SK-N-SH (cell line): ENCODE measurements around the gene SLC6A20. TPM values are rescaled to one million over a fixed set of nuclear protein-coding genes. Genes with fewer than 3 reads are reported as not detected.

ENCODE experiments used
- CTCF ChIA-PET: fragments of 300-600, 350-600 bp; formaldehyde crosslinking; extraction: SDS; loops from one replicate; lab custom pipeline; 2021; lab: Yijun Ruan, JAX
- POLR2A ChIA-PET: fragments of 350-600 bp; sonication (Branson Sonifier 250); formaldehyde crosslinking; extraction: SDS; loops from one replicate; lab custom pipeline; 2020; ENCODE audit warnings: antibody characterized with exemption, inconsistent platforms; lab: Yijun Ruan, JAX
- DNase-seq: peaks from one replicate; pipeline ENCODE4 v3.0.0; 2012
- H2AFZ ChIP-seq: fragments of 200-600 bp; sonication (generic); 2 replicates; pipeline ENCODE4 v1.8.1; 2016; ENCODE audit warnings: antibody characterized with exemption, mild to moderate bottlenecking, low read depth
- H3F3A ChIP-seq: fragments of 200-600 bp; sonication (generic); replicated peaks from 2 replicates; pipeline ENCODE3; 2016; ENCODE audit warnings: antibody characterized with exemption, mild to moderate bottlenecking; ENCODE audit not compliant: insufficient read depth
- H3K27ac ChIP-seq, 2 experiments: fragments of 200-500 bp in 1 of 2; fragments of 200-600 bp in 1 of 2; sonication (Bioruptor generic) in 1 of 2; sonication (generic), shearing (Covaris generic) in 1 of 2; 2 replicates each; pipeline versions ENCODE4 v1.5.1 to v1.6.1; 2014 to 2016; ENCODE audit warnings: low read depth in 2 of 2, inconsistent platforms in 1 of 2, low read length in 1 of 2, mild to moderate bottlenecking in 1 of 2, mixed read lengths in 1 of 2
- H3K27me3 ChIP-seq: fragments of 200-600 bp; sonication (generic), shearing (Covaris generic); 2 replicates; pipeline ENCODE4 v1.6.1; 2016; ENCODE audit warnings: mixed run types; ENCODE audit not compliant: insufficient read depth
- H3K36me3 ChIP-seq, 2 experiments: fragments of 200-500 bp in 1 of 2; fragments of 200-600 bp in 1 of 2; sonication (Bioruptor generic) in 1 of 2; sonication (generic) in 1 of 2; replicated peaks in 1 of 2; 2 replicates each; pipeline versions ENCODE3 to v1.5.1; 2014 to 2016; ENCODE audit warnings: low read length in 1 of 2, mild to moderate bottlenecking in 1 of 2; ENCODE audit not compliant: insufficient read depth in 2 of 2, control insufficient read depth in 1 of 2
- H3K4me1 ChIP-seq, 2 experiments: fragments of 200-500 bp in 1 of 2; fragments of 200-600 bp in 1 of 2; sonication (Bioruptor generic) in 1 of 2; sonication (generic), shearing (Covaris generic) in 1 of 2; 2 replicates each; pipeline versions ENCODE4 v1.5.1 to v1.6.1; 2014 to 2016; ENCODE audit warnings: low read depth in 1 of 2, low read length in 1 of 2, mixed run types in 1 of 2; ENCODE audit not compliant: insufficient read depth in 2 of 2, control insufficient read depth in 1 of 2
- H3K4me2 ChIP-seq: fragments of 200-600 bp; sonication (generic), shearing (Covaris generic); 2 replicates; pipeline ENCODE4 v1.6.1; 2017; ENCODE audit warnings: mixed run types
- H3K4me3 ChIP-seq, 2 experiments: fragments of 200-500 bp in 1 of 2; fragments of 200-600 bp in 1 of 2; sonication (Bioruptor generic) in 1 of 2; sonication (generic), shearing (Covaris generic) in 1 of 2; 2 replicates each; pipeline versions ENCODE4 v1.5.1 to v1.8.1; 2014 to 2016; ENCODE audit warnings: low read depth in 2 of 2, inconsistent platforms in 1 of 2, low read length in 1 of 2, mild to moderate bottlenecking in 1 of 2, mixed read lengths in 1 of 2, moderate library complexity in 1 of 2
- H3K79me2 ChIP-seq: fragments of 200-600 bp; sonication (generic); 2 replicates; pipeline ENCODE4 v1.8.1; 2017; ENCODE audit warnings: mild to moderate bottlenecking; ENCODE audit not compliant: insufficient read depth
- H3K9ac ChIP-seq: fragments of 200-600 bp; sonication (generic); 2 replicates; pipeline ENCODE4 v1.6.1; 2017; ENCODE audit warnings: mixed run types
- H3K9me2 ChIP-seq: fragments of 200-600 bp; sonication (generic); 2 replicates; pipeline ENCODE4 v1.6.1; 2017; ENCODE audit warnings: mixed run types
- H3K9me3 ChIP-seq: fragments of 200-600 bp; sonication (generic); 2 replicates; pipeline ENCODE4 v1.6.1; 2017; ENCODE audit warnings: mixed run types, mild to moderate bottlenecking, moderate library complexity
- H4K20me1 ChIP-seq: fragments of 200-600 bp; sonication (generic); 2 replicates; pipeline ENCODE4 v1.6.1; 2017; ENCODE audit warnings: mild to moderate bottlenecking, mixed run types; ENCODE audit not compliant: insufficient read depth
- CTCF ChIP-seq: fragments of 200-600 bp; sonication (generic); IDR thresholded peaks from 2 replicates; pipeline ENCODE4 v1.6.1; 2017; ENCODE audit warnings: antibody characterized with exemption, mild to moderate bottlenecking, moderate library complexity
- EP300 ChIP-seq, 2 experiments: IDR thresholded peaks; 2 replicates each; pipeline versions ENCODE4 v1.4.0 to v1.6.1; 2012; ENCODE audit warnings: borderline replicate concordance in 1 of 2, low read depth in 1 of 2, low read length in 1 of 2
- JUND ChIP-seq: IDR thresholded peaks from 2 replicates; pipeline ENCODE4 v1.4.0; 2012
- PBX3 ChIP-seq: IDR thresholded peaks from 2 replicates; pipeline ENCODE4; 2012
- RAD21 ChIP-seq: IDR thresholded peaks from 2 replicates; pipeline ENCODE4 v1.6.1; 2012; ENCODE audit warnings: mild to moderate bottlenecking, low read length
- USF1 ChIP-seq: IDR thresholded peaks from 2 replicates; pipeline ENCODE4 v1.4.0; 2012; ENCODE audit warnings: low read depth, borderline replicate concordance
- USF2 ChIP-seq: fragments of 150-350 bp; IDR thresholded peaks from 2 replicates; pipeline ENCODE4 v1.6.1; 2017; ENCODE audit warnings: antibody characterized with exemption, low read length, low read depth, borderline replicate concordance
- YY1 ChIP-seq: IDR thresholded peaks from 2 replicates; pipeline ENCODE4 v1.4.0; 2012; ENCODE audit warnings: low read depth, mild to moderate bottlenecking
- ZBTB33 ChIP-seq: IDR thresholded peaks from 2 replicates; pipeline ENCODE4 v1.4.0; 2012; ENCODE audit warnings: low read depth, borderline replicate concordance
- WGBS: methylation state at CpG from one replicate; pipeline ENCODE4 v1.1.6; 2017; ENCODE audit warnings: low lambda C conversion rate; 5-methylcytosine and 5-hydroxymethylcytosine counted together
- polyA plus RNA-seq, 3 experiments: library from polyadenylated mRNA; depleted of rRNA; stranded (reverse); fragments of >200 nt; gene quantifications; 2 replicates each; pipeline ENCODE4 v1.2.3, GENCODE V29; 2012

The SLC6A20 gene
- polyA plus RNA-seq, 1 of the 3 experiments (the other 2 are of a cell fraction), result not detected

- no peak for TF ChIP-seq PBX3
- TF ChIP-seq USF2, result no peak
- TF ChIP-seq USF1, result no peak
Observed at GRCh38 chr3:45795509-45795881, 841 bp downstream of the SLC6A20 start (continued).

GRCh38 chr3:45794660-45795059 is 1.7 kb downstream of the SLC6A20 start:
- Histone ChIP-seq H3K27ac (no peak overlapping the region), H3K9me3 (no peaks in the 10 kb centered on the region), H3K9me2 (no peaks in the 10 kb centered on the region), H3K36me3 (no peaks in the 10 kb centered on the region), H3K4me2 (no peak overlapping the region), H3K9ac (no peak overlapping the region), H2AFZ (no peak overlapping the region), H3K4me1 (peaks cover 0 to 5% of the 10 kb centered on the region in 2 experiments; a peak in 1 of 4 replicates), H3K27me3 (peaks cover 36% of the 10 kb centered on the region), H3F3A (no peaks in the 10 kb centered on the region), H3K4me3 (no peak overlapping the region), H4K20me1 (no peaks in the 10 kb centered on the region)
- 65% methylated on average over 1 of the region's 1 CpG for WGBS
- CTCF ChIA-PET, result interaction anchor here (0.8 kb wide), 1 partner anchor 135 kb away, joined by 3 read pairs; no protein-coding TSS in a partner anchor
- POLR2A ChIA-PET, result no interaction called here
- TF ChIP-seq ZBTB33 (no peak), CTCF (no peak), RAD21 (no peak), EP300 (IDR thresholded peaks at IDR 0.05; ENCODE audit: borderline replicate concordance in 1 of 2, low read depth in 1 of 2, low read length in 1 of 2) (no peak), YY1 (no peak), PBX3 (no peak), USF1 (no peak), JUND (no peak)
- TF ChIP-seq, all 33 proteins: peak for 0
- no peak for DNase-seq
- no peaks in the 10 kb centered on the region for H3K79me2 ChIP-seq
